Gastroesophageal sphincter (tissue), 4 donors: ENCODE measurements around the gene TUBGCP6. TPM values are rescaled to one million over a fixed set of nuclear protein-coding genes. Genes with fewer than 3 reads are reported as not detected.
"Not testable (repeated sequence)": the region's sequence is repeated elsewhere in the genome, so short reads cannot be mapped to it uniquely, and the experiment has no call there.

Experiments
- ATAC-seq: fragments of 150-250 bp; one replicate; pipeline ENCODE4 v1.9.1; 2016; ENCODE audit warnings: mild to moderate bottlenecking, moderate library complexity
- H3K27ac ChIP-seq, 4 donors: fragments of 200-600 bp; sonication (generic) in 3 of 4; 1 replicate in 3 of 4; 2 replicates in 1 of 4; pipeline ENCODE4 v1.5.1; 2016 to 2019
- H3K27me3 ChIP-seq: fragments of 200-600 bp; sonication (generic); one replicate; pipeline ENCODE4 v1.5.1; 2019
- H3K36me3 ChIP-seq, 2 donors: fragments of 200-600 bp; sonication (generic); one replicate each; pipeline ENCODE4 v1.5.1; 2019; ENCODE audit warnings: control low read depth in 1 of 2
- H3K4me1 ChIP-seq, 3 donors: fragments of 200-600 bp; sonication (generic); 1 replicate in 2 of 3; 2 replicates in 1 of 3; pipeline ENCODE4 v1.5.1; 2016 to 2019; ENCODE audit warnings: control low read depth in 2 of 3
- H3K4me3 ChIP-seq, 2 donors: fragments of 200-600 bp; sonication (generic); one replicate each; pipeline ENCODE4 v1.5.1; 2019; ENCODE audit warnings: mild to moderate bottlenecking in 1 of 2, moderate library complexity in 1 of 2
- H3K9me3 ChIP-seq, 3 donors: fragments of 200-600 bp; sonication (generic); one replicate each; pipeline ENCODE4 v1.5.1; 2017 to 2019; ENCODE audit warnings: control low read depth in 2 of 3
- EP300 ChIP-seq: sonication (generic); formaldehyde crosslinking; IDR thresholded peaks from one replicate; pipeline ENCODE4 v1.6.1; 2017; ENCODE audit warnings: antibody characterized with exemption, mild to moderate bottlenecking
- POLR2A ChIP-seq, 2 donors: fragments of 450-650 bp; IDR thresholded peaks; one replicate each; pipeline ENCODE4 v1.6.1; 2017; ENCODE audit warnings: antibody characterized with exemption in 2 of 2, mild to moderate bottlenecking in 2 of 2, moderate library complexity in 1 of 2
- POLR2AphosphoS5 ChIP-seq: sonication (generic); formaldehyde crosslinking; IDR thresholded peaks from one replicate; pipeline ENCODE4 v1.6.1; 2017; ENCODE audit warnings: antibody characterized with exemption
- WGBS, 2 donors: methylation state at CpG; one replicate each; pipeline ENCODE4 v1.1.5; 2018; ENCODE audit warnings: low coverage in 1 of 2; 5-methylcytosine and 5-hydroxymethylcytosine counted together
- total RNA-seq, 4 donors: library from RNA; depleted of rRNA; stranded (reverse); fragments of >200 nt; gene quantifications; one replicate each; pipeline ENCODE4 v1.1.0, GENCODE V29; 2016
- TF ChIP-seq, protein P1 (sequence below), 4 experiments: fragments of 200-600 bp in 2 of 4; fragments of 450-650 bp in 2 of 4; sonication (generic) in 1 of 4; IDR thresholded peaks; one replicate each; pipeline ENCODE4 v1.5.1; 2017 to 2019; ENCODE audit warnings: antibody characterized with exemption in 4 of 4, mild to moderate bottlenecking in 2 of 4, moderate library complexity in 2 of 4

Gene TUBGCP6
- total RNA-seq, 4 donors from 2014 or later = 26.1 to 48.3 (median 37.4) TPM

DNA sequence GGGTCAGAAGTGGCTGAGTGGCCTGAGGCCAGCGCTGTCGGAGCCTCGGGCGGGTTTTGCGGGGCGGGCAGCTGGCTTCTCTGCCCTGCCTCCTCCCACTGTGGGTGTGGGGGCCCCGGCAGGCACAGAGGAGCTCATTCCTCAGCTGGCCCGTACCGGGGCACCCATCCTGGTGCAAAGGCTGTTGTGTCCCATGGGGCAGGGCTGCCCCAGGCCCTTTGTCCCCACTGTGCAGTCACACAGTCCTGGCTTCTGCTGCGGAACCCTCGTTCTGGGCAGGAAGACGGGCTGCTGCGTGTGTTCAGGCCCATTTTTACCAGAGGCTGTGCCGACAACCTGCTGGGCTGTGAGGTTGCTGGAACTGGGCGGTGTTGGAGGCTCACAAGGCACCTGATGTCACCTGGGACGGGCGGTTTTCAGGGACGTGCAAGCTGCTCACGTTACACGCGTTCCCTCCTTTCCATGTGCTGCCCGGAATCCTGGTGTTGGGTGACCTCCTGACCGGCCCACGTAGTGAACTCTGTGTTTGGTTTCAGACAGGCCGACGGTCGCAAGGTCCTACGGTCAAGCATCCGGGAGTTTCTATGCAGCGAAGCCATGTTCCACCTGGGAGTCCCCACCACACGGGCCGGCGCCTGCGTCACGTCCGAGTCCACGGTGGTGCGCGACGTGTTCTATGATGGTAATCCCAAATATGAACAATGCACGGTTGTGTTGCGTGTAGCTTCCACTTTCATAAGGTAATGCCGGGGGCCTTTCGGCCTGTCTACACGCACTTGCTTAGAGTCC lies 38.8 kb downstream of the TUBGCP6 start:
- peaks cover 0 to 69% of the 10 kb centered on the region in 2 donors for H3K36me3 ChIP-seq

DNA sequence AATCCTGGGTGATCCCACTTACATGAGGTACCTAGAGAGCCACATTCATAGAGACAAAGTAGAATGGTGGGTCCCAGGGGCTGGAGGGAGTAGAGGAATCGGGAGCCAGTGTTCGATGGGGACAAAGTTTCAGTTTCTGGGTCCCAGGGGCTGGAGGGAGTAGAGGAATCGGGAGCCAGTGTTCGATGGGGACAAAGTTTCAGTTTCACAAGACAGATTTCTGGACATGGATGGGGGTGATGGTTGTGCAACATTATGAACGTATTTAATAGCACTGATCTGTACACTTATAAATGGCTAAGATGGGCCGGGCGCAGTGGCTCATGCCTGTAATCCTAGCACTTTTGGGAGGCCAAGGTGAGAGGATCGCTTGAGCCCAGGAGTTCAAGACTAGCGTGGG lies 39.8 kb downstream of the TUBGCP6 start:
- not testable (repeated sequence) for H3K27me3 ChIP-seq, ATAC-seq, H3K27ac ChIP-seq, H3K4me3 ChIP-seq, H3K9me3 ChIP-seq
- 74 to 88% methylated on average over 7 to 9 of the region's 9 CpGs for WGBS, 2 donors
- H3K4me1 ChIP-seq = peaks cover 0 to 76% (median 9%) of the 10 kb centered on the region in 3 donors
- H3K36me3 ChIP-seq = peaks cover 0 to 60% of the 10 kb centered on the region in 2 donors

More for the DNA sequence above, 38.8 kb downstream of the TUBGCP6 start:
- no peak for ATAC-seq
- Histone ChIP-seq H3K27ac (peak overlapping the region in 3 of 4 donors; percentile 23 to 67 (median 43)), H3K4me1 (peaks cover 0 to 73% (median 8%) of the 10 kb centered on the region in 3 donors), H3K27me3 (no peaks in the 10 kb centered on the region), H3K9me3 (no peaks in the 10 kb centered on the region), H3K4me3 (no peak overlapping the region)
- TF ChIP-seq POLR2AphosphoS5 (no peak), EP300 (no peak), POLR2A (IDR thresholded peaks at IDR 0.05) (no peak)
- TF ChIP-seq, protein P1, sequence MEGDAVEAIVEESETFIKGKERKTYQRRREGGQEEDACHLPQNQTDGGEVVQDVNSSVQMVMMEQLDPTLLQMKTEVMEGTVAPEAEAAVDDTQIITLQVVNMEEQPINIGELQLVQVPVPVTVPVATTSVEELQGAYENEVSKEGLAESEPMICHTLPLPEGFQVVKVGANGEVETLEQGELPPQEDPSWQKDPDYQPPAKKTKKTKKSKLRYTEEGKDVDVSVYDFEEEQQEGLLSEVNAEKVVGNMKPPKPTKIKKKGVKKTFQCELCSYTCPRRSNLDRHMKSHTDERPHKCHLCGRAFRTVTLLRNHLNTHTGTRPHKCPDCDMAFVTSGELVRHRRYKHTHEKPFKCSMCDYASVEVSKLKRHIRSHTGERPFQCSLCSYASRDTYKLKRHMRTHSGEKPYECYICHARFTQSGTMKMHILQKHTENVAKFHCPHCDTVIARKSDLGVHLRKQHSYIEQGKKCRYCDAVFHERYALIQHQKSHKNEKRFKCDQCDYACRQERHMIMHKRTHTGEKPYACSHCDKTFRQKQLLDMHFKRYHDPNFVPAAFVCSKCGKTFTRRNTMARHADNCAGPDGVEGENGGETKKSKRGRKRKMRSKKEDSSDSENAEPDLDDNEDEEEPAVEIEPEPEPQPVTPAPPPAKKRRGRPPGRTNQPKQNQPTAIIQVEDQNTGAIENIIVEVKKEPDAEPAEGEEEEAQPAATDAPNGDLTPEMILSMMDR (IDR thresholded peaks at IDR 0.05) = no peak
- 82 to 96% methylated on average over 5 to 13 of the region's 45 CpGs for WGBS, 2 donors

DNA sequence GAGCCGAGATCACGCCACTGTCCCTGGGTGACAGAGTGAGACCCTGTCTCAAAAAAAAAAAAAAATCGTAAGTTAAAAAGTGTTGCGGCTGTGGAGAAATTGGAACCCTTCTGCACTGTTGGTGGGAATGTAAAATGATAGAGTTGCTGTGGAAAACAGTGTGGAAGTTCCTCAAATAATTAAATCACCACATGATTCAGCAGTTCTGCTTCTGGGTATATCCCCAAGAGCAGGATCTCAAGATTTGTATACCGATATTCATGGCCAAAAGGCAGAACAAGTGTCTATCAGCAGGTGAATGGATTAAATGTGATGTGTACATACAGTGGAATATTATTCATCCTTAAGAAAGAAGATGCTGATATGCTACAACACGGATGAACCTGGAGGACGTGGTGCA lies 40.3 kb downstream of the TUBGCP6 start:
- no peak for TF ChIP-seq POLR2AphosphoS5
- TF ChIP-seq POLR2A (IDR thresholded peaks at IDR 0.05) = no peak
- TF ChIP-seq EP300 = no peak
- TF ChIP-seq, protein P1 (IDR thresholded peaks at IDR 0.05) = no peak
- H3K4me3 ChIP-seq = no peak overlapping the region
- peaks cover 0 to 55% of the 10 kb centered on the region in 2 donors for H3K36me3 ChIP-seq
- peaks cover 0 to 76% (median 13%) of the 10 kb centered on the region in 3 donors for H3K4me1 ChIP-seq
- no peaks in the 10 kb centered on the region for H3K9me3 ChIP-seq
- H3K27me3 ChIP-seq = no peaks in the 10 kb centered on the region
- 72 to 87% methylated on average over 4 to 7 of the region's 7 CpGs for WGBS, 2 donors
- H3K27ac ChIP-seq = no peak overlapping the region
- ATAC-seq = no peak

DNA sequence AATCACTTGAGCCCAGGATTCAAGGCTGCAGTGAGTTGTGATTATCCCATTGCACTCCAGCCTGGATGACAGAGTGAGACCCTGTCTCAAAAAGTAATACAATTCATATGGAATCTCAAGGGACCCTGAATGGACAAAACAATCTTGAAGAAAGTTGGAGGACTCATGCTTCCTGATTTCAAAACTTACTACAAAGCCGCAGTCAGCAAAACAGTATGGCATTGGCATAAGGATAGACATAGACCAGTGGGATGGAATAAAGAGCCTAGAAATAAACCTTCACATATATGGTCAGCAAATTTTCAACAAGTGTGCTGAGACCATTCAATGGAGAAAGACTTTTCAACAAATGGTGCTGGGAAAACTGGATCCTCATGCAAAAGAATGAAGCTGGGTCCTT lies 41.5 kb downstream of the TUBGCP6 start:
- no peak overlapping the region for H3K4me3 ChIP-seq
- H3K9me3 ChIP-seq = no peaks in the 10 kb centered on the region
- TF ChIP-seq, protein P1 (IDR thresholded peaks at IDR 0.05) = no peak
- TF ChIP-seq POLR2A (IDR thresholded peaks at IDR 0.05) = no peak
- no peak for TF ChIP-seq POLR2AphosphoS5
- TF ChIP-seq EP300 = no peak
- peaks cover 0 to 78% (median 14%) of the 10 kb centered on the region in 3 donors for H3K4me1 ChIP-seq
- no peaks in the 10 kb centered on the region for H3K27me3 ChIP-seq
- no peak overlapping the region for H3K27ac ChIP-seq
- no peak for ATAC-seq
- 78% methylated on average over 1 of the region's 1 CpG; no CpG with 5 or more reads in 1 of the 2 donors for WGBS, 2 donors
- H3K36me3 ChIP-seq = peaks cover 0 to 48% of the 10 kb centered on the region in 2 donors

DNA sequence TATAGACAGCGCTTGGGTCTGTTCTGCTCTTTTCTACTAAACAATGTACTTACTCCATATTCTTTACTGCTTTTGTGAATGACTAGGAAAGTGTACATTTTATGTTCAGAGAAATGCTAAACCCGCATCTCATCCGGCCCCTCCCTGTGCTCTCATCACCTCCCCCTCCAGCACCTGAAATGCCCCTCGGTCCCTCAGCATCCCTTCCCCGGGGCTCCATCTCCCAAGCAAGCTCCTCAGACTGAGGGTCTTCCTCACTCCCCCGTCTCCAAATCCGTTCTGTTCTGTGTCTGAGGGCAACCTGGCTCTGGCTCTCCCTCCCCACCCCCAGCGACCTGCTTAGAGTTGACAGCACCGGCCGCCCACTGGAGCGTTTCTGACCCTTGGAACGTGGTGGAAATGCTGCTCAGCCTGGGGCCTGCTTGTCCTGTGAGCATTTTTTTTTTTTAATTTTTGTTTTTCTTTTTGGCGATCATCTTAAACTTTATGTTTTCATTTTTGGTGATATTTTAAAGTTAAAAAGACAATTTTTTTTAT lies 42.6 kb downstream of the TUBGCP6 start:
- 63 to 68% methylated on average over 4 to 13 of the region's 13 CpGs for WGBS, 2 donors
- no peak for TF ChIP-seq POLR2AphosphoS5
- TF ChIP-seq, protein P1 (IDR thresholded peaks at IDR 0.05) = no peak
- TF ChIP-seq POLR2A (IDR thresholded peaks at IDR 0.05) = no peak
- no peak for TF ChIP-seq EP300
- Histone ChIP-seq H3K4me3 (peak overlapping the region; percentile 64 to 96), H3K27me3 (no peaks in the 10 kb centered on the region), H3K27ac (peak overlapping the region in 1 of 4 donors; percentile 90), H3K36me3 (peaks cover 0 to 48% of the 10 kb centered on the region in 2 donors), H3K4me1 (peaks cover 0 to 72% (median 14%) of the 10 kb centered on the region in 3 donors), H3K9me3 (no peaks in the 10 kb centered on the region)
- no peak for ATAC-seq
